VCaP (cell line): ENCODE measurements around the gene LDHD.

Experiments
- H3K27ac ChIP-seq: fragments of 450-650 bp; 2 replicates; pipeline ENCODE4 v1.5.1; 2017
- CTCF ChIP-seq: fragments of 450-650 bp; conservative IDR thresholded peaks from 2 replicates; pipeline ENCODE4 v1.5.1; 2017; ENCODE audit warnings: mild to moderate bottlenecking, moderate library complexity

The LDHD gene

GRCh38 chr16:75122609-75123008 is 6.0 kb upstream of the LDHD start:
- no peak for TF ChIP-seq CTCF
- no peak overlapping the region for H3K27ac ChIP-seq

GRCh38 chr16:75121949-75122568 is 5.5 kb upstream of the LDHD start:
- no peak for TF ChIP-seq CTCF
- H3K27ac ChIP-seq = no peak overlapping the region

GRCh38 chr16:75120253-75120652 is 3.7 kb upstream of the LDHD start:
- TF ChIP-seq CTCF = no peak
- H3K27ac ChIP-seq = no peak overlapping the region

GRCh38 chr16:75118943-75119539 is 2.5 kb upstream of the LDHD start:
- no peak overlapping the region for H3K27ac ChIP-seq
- TF ChIP-seq CTCF = no peak

- no peak for TF ChIP-seq CTCF
- no peak overlapping the region for H3K27ac ChIP-seq
Measured at GRCh38 chr16:75116911-75117245, 298 bp upstream of the LDHD start.

- H3K27ac ChIP-seq = no peak overlapping the region
- no peak for TF ChIP-seq CTCF
Measured at GRCh38 chr16:75114946-75115825, 1.4 kb downstream of the LDHD start.

GRCh38 chr16:75114179-75114945 is 2.2 kb downstream of the LDHD start:
- TF ChIP-seq CTCF = no peak
- no peak overlapping the region for H3K27ac ChIP-seq
